Hypothalamus (tissue), 51 donors: ENCODE results near the gene GGT6.
"Not testable (repeated sequence)": the region's sequence is repeated elsewhere in the genome, so short reads cannot be mapped to it uniquely, and the experiment has no call there.

Experiments
- DNase-seq, 51 donors: peaks; one replicate each; lab custom pipeline; 2025; lab: John Stamatoyannopoulos, UW

The GGT6 gene

DNA sequence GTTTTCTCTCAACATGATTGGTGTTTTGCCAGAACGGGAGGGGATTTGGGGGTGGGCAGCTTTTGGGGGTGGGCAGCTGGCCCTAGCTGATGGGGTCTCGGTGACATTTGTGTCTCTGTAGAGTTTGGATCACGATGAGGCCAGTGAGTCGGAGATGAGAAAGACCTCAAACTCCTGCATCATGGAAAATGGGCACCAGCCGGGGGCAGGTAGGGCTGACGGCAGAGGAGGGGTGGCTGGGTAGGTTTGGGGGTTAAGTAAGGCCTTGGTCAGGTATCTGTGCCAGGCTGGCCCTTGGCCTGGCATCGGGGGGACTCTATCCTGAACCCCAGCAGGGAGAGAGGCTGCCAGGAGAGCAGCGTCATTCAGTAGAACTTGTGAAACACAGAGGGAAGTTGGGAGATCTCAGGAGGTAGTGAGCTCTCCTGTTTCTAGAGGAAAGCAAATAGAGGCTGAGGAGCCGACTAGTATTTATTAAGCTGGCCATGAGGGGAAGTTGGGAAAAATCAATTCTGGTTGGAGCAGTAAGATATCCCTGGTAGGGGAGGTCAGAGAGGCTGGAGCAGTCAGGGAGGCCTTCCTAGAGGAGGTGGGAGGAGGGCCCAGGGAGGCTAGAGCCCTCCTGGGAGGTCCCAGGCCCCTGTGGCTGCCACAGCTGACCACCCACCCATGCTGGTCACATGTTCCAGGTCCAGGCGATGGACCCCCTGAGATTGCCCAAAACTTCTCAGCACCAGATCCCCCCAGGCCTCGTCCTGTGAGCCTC, 32.0 kb upstream of the GGT6 start:
- no peak for DNase-seq

DNA sequence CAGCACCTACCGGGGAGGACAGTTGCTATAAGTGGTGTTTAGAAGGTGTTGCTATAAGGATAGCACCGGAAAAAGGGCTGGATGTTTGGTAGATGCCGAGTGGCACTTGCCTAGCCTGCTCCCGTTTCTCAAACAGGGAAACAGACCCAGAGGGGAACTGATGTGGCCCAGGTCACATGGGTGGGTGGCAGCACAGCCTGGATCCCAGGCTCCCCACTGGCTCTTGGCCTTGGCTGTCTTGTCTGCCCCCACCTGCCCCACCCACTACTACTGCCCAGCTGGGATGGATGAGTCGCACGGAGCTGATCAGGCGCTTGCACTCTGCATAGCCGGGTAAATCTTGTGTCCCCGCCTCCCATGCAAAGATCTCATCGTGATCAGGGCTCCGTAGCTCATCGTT, 31.2 kb upstream of the GGT6 start:
- no peak for DNase-seq

DNA sequence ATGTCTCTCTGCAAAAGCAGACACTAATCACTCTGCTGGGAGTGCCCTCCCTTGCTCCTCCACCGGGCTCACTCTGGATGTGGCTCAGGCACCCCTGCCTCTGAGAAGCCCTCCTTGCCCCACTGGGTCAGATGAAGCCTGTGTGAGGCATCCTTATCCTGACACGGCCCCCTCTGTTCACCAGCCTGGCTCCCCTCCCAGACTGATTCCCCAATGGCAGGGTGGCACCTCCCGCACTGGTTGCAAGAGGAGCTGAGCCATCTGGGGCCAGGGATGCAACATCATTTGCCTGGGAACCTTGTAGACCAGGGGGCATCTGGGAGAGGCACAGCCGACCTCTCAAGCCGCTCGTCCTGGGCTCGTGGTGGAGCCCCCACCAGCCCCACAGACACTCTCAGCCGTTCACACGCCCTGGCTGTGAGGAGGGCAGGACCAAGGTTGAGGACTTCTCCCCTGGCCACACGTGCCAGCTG, 30.6 kb upstream of the GGT6 start:
- DNase-seq = no peak

DNA sequence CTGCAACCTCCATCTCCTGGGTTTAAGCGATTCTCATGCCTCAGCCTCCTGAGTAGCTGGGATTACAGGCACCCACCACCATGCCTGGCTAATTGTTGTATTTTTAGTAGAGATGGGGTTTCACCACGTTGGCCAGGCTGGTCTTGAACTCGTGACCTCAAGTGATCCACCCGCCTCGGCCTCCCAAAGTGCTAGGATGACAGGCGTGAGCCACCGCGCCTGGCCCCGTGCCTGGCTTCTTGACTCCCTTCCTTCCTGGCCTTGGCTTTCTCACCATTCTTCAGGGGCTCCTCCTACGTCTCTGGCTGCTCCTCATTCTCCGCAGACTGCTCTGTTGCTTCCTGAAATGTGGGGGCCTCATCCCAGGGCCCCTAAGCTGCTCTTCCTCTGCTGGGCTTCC, 29.7 kb upstream of the GGT6 start:
- not testable (repeated sequence) for DNase-seq

DNA sequence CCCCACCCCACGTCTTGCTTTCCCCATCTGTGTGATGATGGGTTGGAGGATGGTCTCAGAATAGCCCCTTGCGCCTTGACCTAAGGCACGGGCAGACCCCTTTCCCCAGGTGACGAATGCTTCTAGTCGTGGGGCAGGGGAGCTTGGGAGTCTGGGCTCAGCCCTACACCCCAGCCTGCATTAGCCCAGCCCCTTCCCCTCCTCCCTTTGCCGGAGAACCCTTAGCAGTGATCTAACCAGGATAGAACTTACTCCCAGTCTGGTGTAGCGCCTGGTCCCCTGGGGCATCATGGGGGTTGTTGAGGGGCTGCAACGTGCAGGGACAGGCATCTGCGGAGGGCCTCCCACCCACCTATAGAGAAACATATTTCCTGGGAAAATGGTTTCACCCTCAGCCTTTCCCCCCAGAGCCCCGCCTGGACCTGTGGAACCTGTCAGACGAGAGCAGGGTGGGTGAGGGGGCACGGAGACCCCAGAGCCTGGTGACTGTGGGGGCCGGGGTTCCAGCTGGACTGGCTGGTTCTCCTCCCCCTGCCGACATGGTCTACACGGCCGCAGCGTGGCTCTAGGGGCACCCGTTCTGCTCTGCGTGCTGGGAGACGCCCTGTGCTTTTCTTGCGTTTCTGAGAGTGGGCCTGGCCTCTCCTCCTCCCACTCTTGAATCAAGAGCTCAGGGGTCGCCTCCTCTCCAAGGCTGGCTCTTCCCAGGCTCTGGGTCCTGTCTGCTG, 28.7 kb upstream of the GGT6 start:
- DNase-seq = no peak

DNA sequence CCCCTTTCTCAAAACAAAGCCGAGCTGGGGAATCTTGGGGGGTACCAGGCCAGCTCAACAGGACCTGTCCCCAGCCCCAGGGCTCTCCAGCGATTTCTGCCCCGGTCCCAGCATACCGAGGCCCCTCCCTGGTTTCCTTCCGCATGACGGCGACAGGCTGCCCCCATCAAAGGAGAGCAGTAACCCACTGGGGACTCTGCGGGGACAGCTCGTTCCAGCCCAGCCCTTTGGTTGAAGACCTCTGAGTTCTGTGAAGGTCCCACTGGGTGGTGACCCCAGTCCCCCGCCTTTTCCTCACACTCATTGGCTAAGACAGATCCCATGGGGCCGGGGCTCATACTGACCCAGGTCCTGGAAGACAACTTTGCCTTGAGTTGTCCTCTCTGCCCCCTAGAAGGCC, 28.0 kb upstream of the GGT6 start:
- DNase-seq = no peak

DNA sequence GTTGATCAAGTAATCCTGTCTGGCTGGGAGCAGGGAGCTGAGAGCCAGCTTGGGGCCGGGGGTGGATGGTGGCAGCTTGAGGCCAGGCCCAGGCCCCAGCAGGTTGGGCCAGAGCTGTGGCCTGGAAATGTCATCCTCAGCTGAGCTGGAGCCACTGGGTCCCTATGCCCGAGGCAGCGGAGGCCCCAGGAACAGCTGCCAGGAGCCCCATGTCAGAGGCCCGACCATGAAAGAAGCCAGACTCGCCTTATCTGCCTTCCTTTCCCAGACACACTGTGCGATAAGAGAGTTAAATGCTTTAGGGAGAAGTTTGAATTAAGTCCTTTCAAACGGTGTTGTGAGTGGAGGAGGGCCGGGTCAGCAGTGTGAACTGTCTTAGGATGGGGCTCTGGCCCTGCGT, 27.4 kb upstream of the GGT6 start:
- DNase-seq = no peak

DNA sequence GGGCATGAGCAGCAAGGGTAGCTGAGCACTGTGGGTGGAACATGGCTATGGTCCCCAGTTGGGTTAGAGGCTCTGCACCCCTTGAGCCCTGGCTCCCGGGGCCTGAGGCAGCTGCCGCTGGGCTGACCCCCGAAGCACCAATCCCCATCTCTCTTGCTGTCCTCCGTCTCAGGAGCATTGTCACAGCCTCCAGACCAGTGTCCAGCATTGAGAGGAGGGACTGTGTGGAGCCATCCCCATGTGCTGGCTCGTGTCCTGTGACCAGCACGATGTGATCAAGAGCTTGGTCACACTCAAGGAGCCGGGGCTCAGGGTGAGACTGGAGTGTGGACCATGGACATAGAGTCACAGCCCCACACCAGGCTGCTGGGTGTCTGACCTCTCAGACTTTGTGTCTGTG, 26.8 kb upstream of the GGT6 start:
- no peak for DNase-seq

DNA sequence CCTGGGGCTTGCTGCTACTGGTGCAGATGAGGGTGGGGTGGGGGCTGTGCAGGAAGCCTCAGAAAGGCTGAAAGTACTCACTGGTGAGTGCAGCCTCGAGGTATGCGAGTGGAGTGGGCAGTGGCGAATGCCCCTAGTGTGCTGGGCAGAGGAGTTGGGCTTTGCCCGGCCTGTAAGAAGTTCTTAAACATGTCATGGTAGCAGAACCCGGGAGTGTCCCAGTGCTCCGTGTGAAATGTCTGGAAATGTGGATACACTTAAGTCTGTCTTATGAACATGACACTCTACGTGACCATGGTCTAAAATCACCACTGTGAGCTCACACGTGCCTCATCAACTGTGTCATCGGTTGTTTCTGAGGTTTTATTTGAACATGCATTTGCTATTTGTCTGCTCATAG, 25.7 kb upstream of the GGT6 start:
- no peak for DNase-seq

DNA sequence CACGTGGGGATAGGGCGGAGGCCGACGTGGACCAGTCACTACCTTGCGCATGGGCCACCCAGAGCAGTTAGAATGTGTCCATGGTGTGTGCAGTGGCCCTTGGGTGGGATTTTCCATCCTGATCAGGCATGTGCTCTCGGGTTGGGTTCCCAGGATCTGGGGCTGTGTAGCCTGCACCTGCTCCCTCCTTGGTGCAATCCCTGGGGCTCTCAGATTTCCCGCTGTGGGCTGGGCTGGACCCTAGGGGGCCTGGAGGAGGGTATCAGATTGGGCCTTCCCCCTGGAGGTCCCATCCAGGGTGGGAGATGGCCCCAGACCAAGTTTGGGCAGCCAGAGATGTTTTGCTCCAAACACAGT, 25.2 kb upstream of the GGT6 start:
- DNase-seq = no peak

DNA sequence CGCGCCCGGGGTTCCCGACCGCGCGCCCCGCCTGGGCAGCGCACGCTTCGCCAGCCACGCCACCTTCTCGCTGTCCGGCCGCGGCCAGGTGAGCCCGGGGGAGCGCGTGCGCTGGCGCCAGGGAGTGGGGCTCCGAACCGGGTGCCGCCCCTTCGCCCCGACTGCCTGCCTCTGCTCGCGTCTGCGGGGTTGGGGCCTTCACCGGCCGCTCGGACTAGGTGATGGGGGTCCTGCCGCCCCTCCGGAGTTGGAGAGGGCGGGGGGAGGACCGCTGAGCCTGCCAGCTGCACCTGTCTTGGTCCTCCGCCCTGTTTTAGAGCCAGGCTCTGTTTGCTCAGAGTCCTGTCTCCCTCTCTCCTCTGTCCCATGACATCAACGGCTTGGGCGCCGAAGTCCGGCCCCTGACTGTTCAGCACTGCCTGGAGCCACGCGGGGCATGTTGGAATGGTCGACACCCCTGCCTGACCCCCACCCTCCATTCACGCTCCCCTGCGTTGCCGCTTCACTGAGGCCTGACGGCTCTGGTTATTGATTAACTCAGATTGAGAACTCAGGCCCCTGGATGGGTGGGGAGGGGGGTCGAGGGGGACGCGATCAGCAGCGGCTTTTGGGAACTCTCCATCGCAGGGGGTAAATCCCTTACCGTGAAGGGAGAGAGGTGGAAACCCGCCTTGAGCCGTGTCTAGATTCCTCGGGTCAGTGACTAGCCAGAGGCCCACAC, 24.7 kb upstream of the GGT6 start:
- no peak for DNase-seq

DNA sequence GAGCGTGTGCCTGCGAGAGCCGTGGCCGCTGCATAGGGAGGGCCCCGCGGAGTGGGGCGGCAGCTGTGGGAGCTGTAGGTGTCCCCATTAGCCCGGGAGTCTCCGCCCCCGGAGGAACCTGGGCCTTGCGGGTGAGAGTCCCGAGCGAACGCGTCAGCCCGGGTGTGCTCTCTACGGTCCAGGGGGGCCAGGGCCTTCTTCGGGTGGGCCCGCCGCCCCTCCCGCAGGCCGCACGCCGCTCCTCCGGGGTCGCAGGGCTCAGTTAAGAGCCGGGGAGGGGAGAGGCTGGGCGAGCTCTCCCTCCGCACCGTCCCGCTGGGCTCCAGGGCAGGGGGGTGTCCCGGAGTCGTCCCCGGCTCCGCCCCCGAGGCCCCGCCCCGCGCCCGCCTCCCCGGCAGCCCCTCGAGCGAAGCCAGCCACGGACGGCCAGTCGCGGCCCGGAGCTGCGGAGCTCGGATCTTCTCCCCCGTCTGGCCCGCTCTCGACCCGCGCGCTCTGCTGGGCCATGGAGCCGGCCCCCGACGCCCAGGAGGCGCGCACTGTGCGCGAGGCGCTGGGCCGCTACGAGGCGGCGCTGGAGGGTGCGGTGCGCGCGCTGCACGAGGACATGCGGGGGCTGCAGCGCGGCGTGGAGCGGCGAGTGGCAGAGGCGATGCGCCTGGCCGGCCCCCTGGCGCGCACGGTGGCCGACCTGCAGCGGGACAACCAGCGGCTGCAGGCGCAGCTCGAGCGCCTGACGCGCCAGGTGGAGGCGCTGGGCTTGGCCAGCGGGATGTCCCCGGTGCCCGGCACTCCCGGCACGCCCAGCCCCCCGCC, 23.9 kb upstream of the GGT6 start, which contains the start of gene SMTNL2:
Gene SMTNL2, plus strand, starts transcription at position 429 of the 816 bp plus-strand sequence. Its CDS starts 77 bp downstream, at position 506.
- DNase-seq = no peak

DNA sequence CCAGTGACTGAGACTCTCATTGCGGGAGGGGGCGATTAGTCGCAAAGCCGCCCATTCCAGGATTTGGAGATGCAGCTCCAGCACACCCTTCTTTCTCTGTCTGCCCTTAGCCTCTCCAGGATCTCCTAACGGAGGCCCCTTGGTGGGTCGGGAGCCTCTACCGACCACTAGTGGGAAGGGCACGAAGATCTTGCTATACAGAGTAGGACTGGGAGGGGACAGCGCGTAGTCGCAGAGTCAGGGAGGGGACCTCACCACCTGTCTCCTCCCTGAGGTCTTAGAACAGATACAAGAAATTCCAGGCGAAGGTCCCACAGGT, 23.4 kb upstream of the GGT6 start:
- no peak for DNase-seq

DNA sequence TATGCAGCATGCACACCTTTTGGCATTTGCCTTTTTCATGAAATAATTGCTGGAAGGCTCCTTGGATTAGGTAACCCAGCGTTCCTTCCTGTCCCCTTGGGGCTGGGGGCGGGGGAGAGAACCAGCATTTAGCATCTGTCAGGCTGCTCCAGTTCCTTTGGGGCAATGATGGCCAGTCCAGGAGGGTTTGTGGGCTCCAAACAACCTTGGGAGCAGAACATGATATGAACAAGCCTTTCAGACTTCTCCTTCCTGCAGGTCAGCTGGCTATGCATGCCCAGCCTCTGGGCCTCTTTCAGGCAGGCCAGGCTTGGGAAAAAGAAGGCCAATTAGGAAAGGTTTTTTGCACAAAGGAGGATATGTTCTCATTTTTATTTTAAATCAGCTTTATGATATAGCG, 22.8 kb upstream of the GGT6 start:
- no peak for DNase-seq

DNA sequence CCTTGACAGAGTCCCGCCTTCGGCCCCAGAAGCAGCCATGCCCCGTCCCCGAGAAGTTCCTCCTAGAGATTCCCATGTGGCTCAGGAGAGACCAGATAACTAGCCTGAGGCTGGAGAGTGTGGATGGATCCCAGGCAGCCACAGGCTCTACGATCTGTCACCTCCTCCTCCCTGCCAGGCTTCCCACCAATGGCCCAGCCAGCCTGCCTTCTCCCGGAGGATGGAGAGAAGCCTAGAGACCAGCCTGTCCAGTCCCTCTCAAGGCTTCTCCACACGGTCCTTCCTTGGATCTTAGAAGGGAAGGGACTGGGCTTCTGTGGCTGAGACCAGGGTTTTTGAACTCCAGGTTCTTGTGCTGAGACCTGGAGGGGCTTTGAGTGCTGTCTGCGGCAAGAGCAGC, 22.3 kb upstream of the GGT6 start:
- DNase-seq = no peak

DNA sequence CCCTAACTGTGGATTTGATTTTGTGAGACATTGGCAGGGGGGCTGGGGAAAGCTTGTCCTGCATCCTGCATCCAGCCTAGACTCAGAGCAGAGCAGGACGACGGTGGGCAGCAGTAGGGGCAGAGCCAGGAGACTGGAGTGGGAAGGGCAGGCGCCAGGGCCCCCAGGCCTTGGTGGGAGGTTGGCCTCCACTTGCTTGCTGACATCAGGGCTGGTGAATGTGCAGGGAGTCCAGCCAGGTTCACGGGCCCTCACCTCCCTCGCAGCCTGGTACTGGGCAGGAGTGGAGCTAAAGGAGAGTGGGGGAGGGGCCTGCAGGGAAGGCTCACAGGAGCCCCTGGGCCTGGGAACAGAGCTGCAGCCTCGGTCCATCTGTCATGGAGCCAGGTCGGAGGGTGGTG, 21.7 kb upstream of the GGT6 start:
- no peak for DNase-seq

DNA sequence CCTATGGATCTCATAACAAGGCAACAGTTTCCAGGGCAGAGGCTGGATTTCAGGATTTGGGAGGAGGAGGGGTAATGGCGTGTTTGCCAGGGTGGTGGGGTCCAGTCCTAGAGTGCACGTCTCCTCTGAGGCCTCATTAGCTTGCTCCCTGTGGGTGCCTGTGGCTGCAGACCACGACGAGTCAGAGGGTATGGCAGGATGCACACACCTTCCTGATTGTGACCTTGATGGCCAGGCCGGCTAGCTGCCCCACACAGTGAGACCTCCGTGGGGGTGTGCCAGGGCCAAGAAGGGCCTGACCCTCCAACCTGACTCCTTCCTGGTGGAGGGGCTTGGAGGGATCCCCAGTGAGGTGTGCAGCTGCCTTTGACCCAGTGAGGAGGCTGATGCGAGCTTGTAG, 19.9 kb upstream of the GGT6 start:
- no peak for DNase-seq

DNA sequence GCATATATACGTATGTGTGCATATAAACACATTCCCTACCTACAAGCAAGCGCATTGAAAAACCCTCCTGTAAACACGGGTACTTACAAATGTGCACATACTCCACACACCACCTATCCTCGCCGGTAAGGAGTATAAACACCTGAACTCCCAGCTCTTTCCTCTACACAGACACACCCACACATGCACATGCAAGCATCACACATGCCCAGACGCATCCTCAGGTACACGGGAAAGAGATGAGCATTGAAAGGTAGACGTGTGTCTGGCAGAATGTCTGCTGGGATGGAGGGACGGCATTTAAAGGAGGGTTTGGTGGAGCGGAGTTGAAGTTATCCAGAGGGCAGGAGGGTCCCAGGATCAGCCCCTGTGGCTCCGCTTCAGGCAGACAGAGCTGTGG, 19.3 kb upstream of the GGT6 start:
- no peak for DNase-seq

DNA sequence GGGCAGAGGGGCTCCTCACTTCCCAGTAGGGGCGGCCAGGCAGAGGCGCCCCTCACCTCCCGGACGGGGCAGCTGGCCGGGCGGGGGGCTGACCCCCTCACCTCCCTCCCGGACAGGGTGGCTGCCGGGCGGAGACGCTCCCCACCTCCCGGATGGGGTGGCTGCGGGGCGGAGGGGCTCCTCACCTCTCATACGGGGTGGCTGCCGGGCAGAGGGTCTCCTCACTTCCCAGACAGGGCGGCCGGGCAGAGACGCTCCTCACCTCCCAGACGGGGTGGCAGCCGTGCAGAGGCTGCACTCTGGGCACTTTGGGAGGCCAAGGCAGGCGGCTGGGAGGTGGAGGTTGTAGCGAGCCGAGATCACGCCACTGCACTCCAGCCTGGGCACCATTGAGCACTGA, 18.0 kb upstream of the GGT6 start:
- DNase-seq = not testable (repeated sequence)

DNA sequence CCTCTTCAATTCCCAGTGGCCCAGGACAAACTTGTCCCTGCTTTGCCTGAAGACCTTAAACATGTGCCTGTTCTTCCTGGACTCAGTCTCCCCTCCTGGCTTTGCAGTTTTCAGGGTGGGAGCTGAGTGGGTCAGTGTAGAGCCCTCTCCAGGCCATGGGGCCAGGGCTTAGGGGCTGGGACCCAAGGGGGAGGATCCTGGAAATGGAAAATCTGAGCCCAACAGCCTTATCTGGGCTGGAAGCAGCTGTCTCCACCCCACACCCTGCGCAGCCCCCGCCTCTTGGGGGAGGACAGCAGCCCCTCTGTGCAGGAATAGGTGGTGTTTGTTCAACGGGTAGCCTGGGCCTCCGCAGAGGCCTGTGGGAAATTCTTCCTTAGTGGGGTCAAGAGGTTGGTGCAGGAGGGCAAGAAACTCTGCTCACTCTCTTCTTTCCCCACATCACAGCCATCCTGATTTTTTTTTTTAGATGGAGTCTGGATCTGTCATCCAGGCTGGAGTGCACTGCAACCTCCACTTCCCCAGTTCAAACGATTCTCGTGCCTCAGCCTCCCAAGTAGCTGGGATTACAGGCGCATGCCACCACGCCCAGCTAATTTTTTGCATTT, 17.1 kb upstream of the GGT6 start:
- no peak for DNase-seq
